ENCODE measurements around the gene RGS7.

The RGS7 gene

DNA sequence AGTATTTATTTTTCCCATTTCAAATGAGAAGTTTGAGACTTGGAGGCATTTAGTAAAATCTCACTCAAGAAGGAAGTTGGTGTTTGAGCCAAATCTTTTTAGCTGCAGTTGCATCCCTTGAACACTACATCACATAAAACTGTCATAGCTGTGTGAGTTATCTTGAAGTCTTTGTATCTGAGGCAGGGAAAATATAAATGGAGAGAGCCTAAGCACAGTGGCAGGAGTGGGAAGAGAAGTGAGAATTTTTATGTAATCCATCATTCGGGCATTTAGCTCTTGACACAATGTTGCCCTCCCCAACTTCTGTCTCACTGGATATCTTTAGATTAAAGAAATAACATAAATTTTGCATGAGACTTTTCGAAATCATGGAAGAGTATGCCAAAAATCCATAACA lies 509.7 kb downstream of the RGS7 start:
- Histone ChIP-seq H4K8ac (ENCODE audit: low read depth, low read length) (no peak overlapping the region), H2AK5ac (ENCODE audit: low read depth, low read length) (no peak overlapping the region), H3K18ac (ENCODE audit: low read length) (no peak overlapping the region), H3K79me1 (ENCODE audit: low read depth, low read length) (no peaks in the 10 kb centered on the region), H3K4me2 (ENCODE audit: insufficient read depth, low read length, poor library complexity, severe bottlenecking) (no peak overlapping the region), H2BK120ac (ENCODE audit: low read depth, low read length) (no peak overlapping the region), H3K27me3 (ENCODE audit: control insufficient read depth in 3 of 3, insufficient read depth in 3 of 3, low read depth in 1 of 3, low read length in 3 of 3) (no peaks in the 10 kb centered on the region), H3K27ac (replicated peaks; ENCODE audit: low read length) (no peak overlapping the region), H2BK15ac (ENCODE audit: low read length) (no peak overlapping the region), H2AFZ (ENCODE audit: low read length) (no peak overlapping the region), H3K14ac (ENCODE audit: low read length) (no peak overlapping the region), H3K4me1 (ENCODE audit: control insufficient read depth in 2 of 2, insufficient read depth in 1 of 2, low read depth in 1 of 2, low read length in 2 of 2) (no peaks in the 10 kb centered on the region), H2BK5ac (ENCODE audit: low read length) (no peak overlapping the region), H4K91ac (ENCODE audit: low read depth, low read length, poor library complexity) (no peak overlapping the region), H3K36me3 (replicated peaks in 1 of 2; ENCODE audit: control insufficient read depth in 2 of 2, insufficient read depth in 2 of 2, low read length in 2 of 2) (no peaks in the 10 kb centered on the region), H3K4ac (ENCODE audit: low read length) (no peak overlapping the region), H2BK12ac (ENCODE audit: low read length) (no peak overlapping the region), H3K9me3 (replicated peaks in 1 of 2; ENCODE audit: control insufficient read depth in 2 of 2, insufficient read depth in 1 of 2, low read depth in 1 of 2, low read length in 2 of 2) (no peaks in the 10 kb centered on the region), H3K23ac (ENCODE audit: low read depth, low read length, poor library complexity) (no peak overlapping the region), H3K4me3 (ENCODE audit: low read length in 2 of 2) (no peak overlapping the region), H3K9ac (ENCODE audit: low read depth, low read length, poor library complexity) (no peak overlapping the region)
- no peak for DNase-seq (ENCODE audit: low spot score)
- WGBS, 2 donors (ENCODE audit: extremely low coverage in 2 of 2, insufficient read length in 2 of 2, insufficient replicate concordance in 1 of 2): no CpG with 5 or more reads among the region's 2 CpGs

DNA sequence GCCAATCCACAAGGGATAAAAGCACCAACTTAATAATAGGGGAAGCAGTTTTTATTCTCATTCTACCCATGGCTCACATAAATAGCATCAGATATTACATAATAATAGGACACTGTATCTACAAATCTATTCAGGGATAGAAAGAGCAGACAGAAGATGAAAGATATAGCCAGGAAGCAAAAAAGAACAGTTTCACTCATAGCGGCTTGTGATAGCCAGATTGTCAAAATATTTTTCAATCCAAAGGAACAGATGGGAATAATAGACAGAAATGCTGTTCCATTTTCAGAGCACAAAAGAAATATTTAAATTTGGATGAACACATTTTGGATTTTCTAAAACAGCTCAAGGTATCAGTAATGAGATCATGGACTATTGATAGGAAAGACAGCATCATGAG lies 512.5 kb downstream of the RGS7 start:
- Histone ChIP-seq H2AK5ac (ENCODE audit: low read depth, low read length) (no peak overlapping the region), H3K18ac (ENCODE audit: low read length) (no peak overlapping the region), H3K27me3 (ENCODE audit: control insufficient read depth in 3 of 3, insufficient read depth in 3 of 3, low read depth in 1 of 3, low read length in 3 of 3) (no peaks in the 10 kb centered on the region), H3K36me3 (replicated peaks in 1 of 2; ENCODE audit: control insufficient read depth in 2 of 2, insufficient read depth in 2 of 2, low read length in 2 of 2) (no peaks in the 10 kb centered on the region), H2BK5ac (ENCODE audit: low read length) (no peak overlapping the region), H3K9ac (ENCODE audit: low read depth, low read length, poor library complexity) (no peak overlapping the region), H3K79me1 (ENCODE audit: low read depth, low read length) (no peaks in the 10 kb centered on the region), H2BK120ac (ENCODE audit: low read depth, low read length) (no peak overlapping the region), H3K4me2 (ENCODE audit: insufficient read depth, low read length, poor library complexity, severe bottlenecking) (no peak overlapping the region), H3K4ac (ENCODE audit: low read length) (no peak overlapping the region), H2BK12ac (ENCODE audit: low read length) (no peak overlapping the region), H3K9me3 (replicated peaks in 1 of 2; ENCODE audit: control insufficient read depth in 2 of 2, insufficient read depth in 1 of 2, low read depth in 1 of 2, low read length in 2 of 2) (no peaks in the 10 kb centered on the region), H3K27ac (replicated peaks; ENCODE audit: low read length) (no peak overlapping the region), H2BK15ac (ENCODE audit: low read length) (no peak overlapping the region), H3K23ac (ENCODE audit: low read depth, low read length, poor library complexity) (no peak overlapping the region), H4K91ac (ENCODE audit: low read depth, low read length, poor library complexity) (no peak overlapping the region), H3K4me1 (ENCODE audit: control insufficient read depth in 2 of 2, insufficient read depth in 1 of 2, low read depth in 1 of 2, low read length in 2 of 2) (no peaks in the 10 kb centered on the region), H4K8ac (ENCODE audit: low read depth, low read length) (no peak overlapping the region), H3K4me3 (ENCODE audit: low read length in 2 of 2) (no peak overlapping the region), H3K14ac (ENCODE audit: low read length) (no peak overlapping the region), H2AFZ (ENCODE audit: low read length) (no peak overlapping the region)
- WGBS, 2 donors (ENCODE audit: extremely low coverage in 2 of 2, insufficient read length in 2 of 2, insufficient replicate concordance in 1 of 2): no CpG with 5 or more reads among the region's 1 CpG
- no peak for DNase-seq (ENCODE audit: low spot score)

DNA sequence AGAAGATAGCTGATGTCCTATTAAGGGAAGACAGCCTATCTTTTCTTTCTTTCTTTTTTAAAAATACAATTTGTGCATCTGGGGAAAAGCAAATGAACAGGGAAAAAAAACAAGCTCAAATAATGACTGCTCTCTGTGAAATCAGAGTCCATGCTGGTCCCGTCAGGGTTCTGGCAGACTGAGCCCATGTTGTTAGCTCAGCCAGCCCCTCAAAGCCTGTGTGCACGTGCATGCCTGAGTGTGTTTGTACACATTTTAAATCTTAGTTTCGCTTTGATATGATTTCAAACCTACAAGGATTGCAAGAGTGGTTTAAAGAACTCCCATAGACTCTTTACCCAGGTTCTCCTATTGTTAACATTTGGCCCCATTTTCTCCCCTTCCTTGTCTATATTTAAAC lies 513.2 kb downstream of the RGS7 start:
- H2BK5ac ChIP-seq (ENCODE audit: low read length): no peak overlapping the region
- no peak overlapping the region for H3K23ac ChIP-seq (ENCODE audit: low read depth, low read length, poor library complexity)
- H3K9me3 ChIP-seq (replicated peaks in 1 of 2; ENCODE audit: control insufficient read depth in 2 of 2, insufficient read depth in 1 of 2, low read depth in 1 of 2, low read length in 2 of 2): no peaks in the 10 kb centered on the region
- no peaks in the 10 kb centered on the region for H3K27me3 ChIP-seq (ENCODE audit: control insufficient read depth in 3 of 3, insufficient read depth in 3 of 3, low read depth in 1 of 3, low read length in 3 of 3)
- H2BK12ac ChIP-seq (ENCODE audit: low read length): no peak overlapping the region
- H4K8ac ChIP-seq (ENCODE audit: low read depth, low read length): no peak overlapping the region
- H3K4me3 ChIP-seq (ENCODE audit: low read length in 2 of 2): no peak overlapping the region
- H3K4ac ChIP-seq (ENCODE audit: low read length): no peak overlapping the region
- H3K27ac ChIP-seq (replicated peaks; ENCODE audit: low read length): no peak overlapping the region
- H2AK5ac ChIP-seq (ENCODE audit: low read depth, low read length): no peak overlapping the region
- no peaks in the 10 kb centered on the region for H3K36me3 ChIP-seq (replicated peaks in 1 of 2; ENCODE audit: control insufficient read depth in 2 of 2, insufficient read depth in 2 of 2, low read length in 2 of 2)
- no peak overlapping the region for H3K14ac ChIP-seq (ENCODE audit: low read length)
- no peak overlapping the region for H3K9ac ChIP-seq (ENCODE audit: low read depth, low read length, poor library complexity)
- DNase-seq (ENCODE audit: low spot score): no peak
- no peaks in the 10 kb centered on the region for H3K4me1 ChIP-seq (ENCODE audit: control insufficient read depth in 2 of 2, insufficient read depth in 1 of 2, low read depth in 1 of 2, low read length in 2 of 2)
- no peak overlapping the region for H3K4me2 ChIP-seq (ENCODE audit: insufficient read depth, low read length, poor library complexity, severe bottlenecking)
- no peak overlapping the region for H2BK120ac ChIP-seq (ENCODE audit: low read depth, low read length)
- no peak overlapping the region for H4K91ac ChIP-seq (ENCODE audit: low read depth, low read length, poor library complexity)
- WGBS, 2 donors (ENCODE audit: extremely low coverage in 2 of 2, insufficient read length in 2 of 2, insufficient replicate concordance in 1 of 2): no CpG with 5 or more reads among the region's 3 CpGs
- H3K79me1 ChIP-seq (ENCODE audit: low read depth, low read length): no peaks in the 10 kb centered on the region
- no peak overlapping the region for H2AFZ ChIP-seq (ENCODE audit: low read length)
- H3K18ac ChIP-seq (ENCODE audit: low read length): no peak overlapping the region
- no peak overlapping the region for H2BK15ac ChIP-seq (ENCODE audit: low read length)

DNA sequence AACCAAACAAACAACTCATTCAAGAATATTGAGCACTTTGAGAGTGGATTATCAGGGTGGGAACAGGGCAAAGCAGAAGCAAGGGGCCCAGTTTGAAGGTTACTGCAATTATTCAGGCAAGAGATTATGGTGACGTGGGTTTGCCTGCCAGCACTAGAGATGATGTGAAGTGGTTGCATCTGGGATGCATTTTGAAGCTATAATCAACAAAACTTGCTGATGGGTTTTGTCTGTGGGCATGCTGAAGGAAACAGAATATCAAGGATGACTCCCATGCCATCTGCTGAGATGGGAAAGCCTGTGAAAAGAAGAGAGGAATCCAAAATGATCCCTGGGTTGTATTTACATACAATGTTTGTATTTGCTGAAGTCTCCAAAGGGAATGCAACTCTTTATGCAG lies 520.7 kb downstream of the RGS7 start:
- no peak overlapping the region for H2BK5ac ChIP-seq (ENCODE audit: low read length)
- no peaks in the 10 kb centered on the region for H3K79me1 ChIP-seq (ENCODE audit: low read depth, low read length)
- no peak for DNase-seq (ENCODE audit: low spot score)
- H2BK15ac ChIP-seq (ENCODE audit: low read length): no peak overlapping the region
- no peak overlapping the region for H3K14ac ChIP-seq (ENCODE audit: low read length)
- no peaks in the 10 kb centered on the region for H3K27me3 ChIP-seq (ENCODE audit: control insufficient read depth in 3 of 3, insufficient read depth in 3 of 3, low read depth in 1 of 3, low read length in 3 of 3)
- no peak overlapping the region for H2AK5ac ChIP-seq (ENCODE audit: low read depth, low read length)
- H3K27ac ChIP-seq (replicated peaks; ENCODE audit: low read length): no peak overlapping the region
- H3K36me3 ChIP-seq (replicated peaks in 1 of 2; ENCODE audit: control insufficient read depth in 2 of 2, insufficient read depth in 2 of 2, low read length in 2 of 2): no peaks in the 10 kb centered on the region
- no peaks in the 10 kb centered on the region for H3K9me3 ChIP-seq (replicated peaks in 1 of 2; ENCODE audit: control insufficient read depth in 2 of 2, insufficient read depth in 1 of 2, low read depth in 1 of 2, low read length in 2 of 2)
- H3K23ac ChIP-seq (ENCODE audit: low read depth, low read length, poor library complexity): no peak overlapping the region
- H3K4ac ChIP-seq (ENCODE audit: low read length): no peak overlapping the region
- H2AFZ ChIP-seq (ENCODE audit: low read length): no peak overlapping the region
- H3K4me1 ChIP-seq (ENCODE audit: control insufficient read depth in 2 of 2, insufficient read depth in 1 of 2, low read depth in 1 of 2, low read length in 2 of 2): no peaks in the 10 kb centered on the region
- WGBS, 2 donors (ENCODE audit: extremely low coverage in 2 of 2, insufficient read length in 2 of 2, insufficient replicate concordance in 1 of 2): no CpG with 5 or more reads among the region's 1 CpG
- no peak overlapping the region for H4K8ac ChIP-seq (ENCODE audit: low read depth, low read length)
- no peak overlapping the region for H3K9ac ChIP-seq (ENCODE audit: low read depth, low read length, poor library complexity)
- H2BK120ac ChIP-seq (ENCODE audit: low read depth, low read length): no peak overlapping the region
- H4K91ac ChIP-seq (ENCODE audit: low read depth, low read length, poor library complexity): no peak overlapping the region
- H3K4me3 ChIP-seq (ENCODE audit: low read length in 2 of 2): no peak overlapping the region
- no peak overlapping the region for H3K18ac ChIP-seq (ENCODE audit: low read length)
- no peak overlapping the region for H2BK12ac ChIP-seq (ENCODE audit: low read length)
- no peak overlapping the region for H3K4me2 ChIP-seq (ENCODE audit: insufficient read depth, low read length, poor library complexity, severe bottlenecking)
